ENCODE data around the gene GRM1.

DNA sequence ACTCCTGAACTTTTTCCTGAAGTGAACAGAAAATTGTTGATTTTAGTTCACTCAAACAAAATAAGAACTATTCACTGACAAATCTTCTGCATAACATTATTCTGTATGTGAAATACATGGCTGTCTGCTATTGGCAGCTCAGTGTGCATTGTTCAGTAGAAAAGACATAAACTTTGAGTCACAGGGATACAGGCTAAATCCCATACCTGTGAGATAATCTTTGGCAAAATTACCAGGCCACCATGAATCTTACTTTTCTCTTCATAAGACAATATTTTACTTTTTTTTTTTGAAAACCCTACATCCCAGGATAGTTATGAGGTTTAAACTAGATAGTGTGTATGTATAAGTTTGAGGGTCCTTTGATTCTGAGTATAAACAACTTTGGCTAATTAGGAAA is 224.8 kb downstream of the GRM1 start:
- TF ChIP-seq CEBPB (IDR thresholded peaks at IDR 0.05) = no peak
- no peak for TF ChIP-seq POLR2A (IDR thresholded peaks at IDR 0.05; ENCODE audit: low read length)
- TF ChIP-seq, protein P1, sequence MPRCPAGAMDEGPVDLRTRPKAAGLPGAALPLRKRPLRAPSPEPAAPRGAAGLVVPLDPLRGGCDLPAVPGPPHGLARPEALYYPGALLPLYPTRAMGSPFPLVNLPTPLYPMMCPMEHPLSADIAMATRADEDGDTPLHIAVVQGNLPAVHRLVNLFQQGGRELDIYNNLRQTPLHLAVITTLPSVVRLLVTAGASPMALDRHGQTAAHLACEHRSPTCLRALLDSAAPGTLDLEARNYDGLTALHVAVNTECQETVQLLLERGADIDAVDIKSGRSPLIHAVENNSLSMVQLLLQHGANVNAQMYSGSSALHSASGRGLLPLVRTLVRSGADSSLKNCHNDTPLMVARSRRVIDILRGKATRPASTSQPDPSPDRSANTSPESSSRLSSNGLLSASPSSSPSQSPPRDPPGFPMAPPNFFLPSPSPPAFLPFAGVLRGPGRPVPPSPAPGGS (IDR thresholded peaks at IDR 0.05) = no peak
- no peak for TF ChIP-seq EP300 (IDR thresholded peaks at IDR 0.05)
- TF ChIP-seq, protein P2, sequence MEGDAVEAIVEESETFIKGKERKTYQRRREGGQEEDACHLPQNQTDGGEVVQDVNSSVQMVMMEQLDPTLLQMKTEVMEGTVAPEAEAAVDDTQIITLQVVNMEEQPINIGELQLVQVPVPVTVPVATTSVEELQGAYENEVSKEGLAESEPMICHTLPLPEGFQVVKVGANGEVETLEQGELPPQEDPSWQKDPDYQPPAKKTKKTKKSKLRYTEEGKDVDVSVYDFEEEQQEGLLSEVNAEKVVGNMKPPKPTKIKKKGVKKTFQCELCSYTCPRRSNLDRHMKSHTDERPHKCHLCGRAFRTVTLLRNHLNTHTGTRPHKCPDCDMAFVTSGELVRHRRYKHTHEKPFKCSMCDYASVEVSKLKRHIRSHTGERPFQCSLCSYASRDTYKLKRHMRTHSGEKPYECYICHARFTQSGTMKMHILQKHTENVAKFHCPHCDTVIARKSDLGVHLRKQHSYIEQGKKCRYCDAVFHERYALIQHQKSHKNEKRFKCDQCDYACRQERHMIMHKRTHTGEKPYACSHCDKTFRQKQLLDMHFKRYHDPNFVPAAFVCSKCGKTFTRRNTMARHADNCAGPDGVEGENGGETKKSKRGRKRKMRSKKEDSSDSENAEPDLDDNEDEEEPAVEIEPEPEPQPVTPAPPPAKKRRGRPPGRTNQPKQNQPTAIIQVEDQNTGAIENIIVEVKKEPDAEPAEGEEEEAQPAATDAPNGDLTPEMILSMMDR (IDR thresholded peaks at IDR 0.05) = no peak
- TF ChIP-seq, protein P3, sequence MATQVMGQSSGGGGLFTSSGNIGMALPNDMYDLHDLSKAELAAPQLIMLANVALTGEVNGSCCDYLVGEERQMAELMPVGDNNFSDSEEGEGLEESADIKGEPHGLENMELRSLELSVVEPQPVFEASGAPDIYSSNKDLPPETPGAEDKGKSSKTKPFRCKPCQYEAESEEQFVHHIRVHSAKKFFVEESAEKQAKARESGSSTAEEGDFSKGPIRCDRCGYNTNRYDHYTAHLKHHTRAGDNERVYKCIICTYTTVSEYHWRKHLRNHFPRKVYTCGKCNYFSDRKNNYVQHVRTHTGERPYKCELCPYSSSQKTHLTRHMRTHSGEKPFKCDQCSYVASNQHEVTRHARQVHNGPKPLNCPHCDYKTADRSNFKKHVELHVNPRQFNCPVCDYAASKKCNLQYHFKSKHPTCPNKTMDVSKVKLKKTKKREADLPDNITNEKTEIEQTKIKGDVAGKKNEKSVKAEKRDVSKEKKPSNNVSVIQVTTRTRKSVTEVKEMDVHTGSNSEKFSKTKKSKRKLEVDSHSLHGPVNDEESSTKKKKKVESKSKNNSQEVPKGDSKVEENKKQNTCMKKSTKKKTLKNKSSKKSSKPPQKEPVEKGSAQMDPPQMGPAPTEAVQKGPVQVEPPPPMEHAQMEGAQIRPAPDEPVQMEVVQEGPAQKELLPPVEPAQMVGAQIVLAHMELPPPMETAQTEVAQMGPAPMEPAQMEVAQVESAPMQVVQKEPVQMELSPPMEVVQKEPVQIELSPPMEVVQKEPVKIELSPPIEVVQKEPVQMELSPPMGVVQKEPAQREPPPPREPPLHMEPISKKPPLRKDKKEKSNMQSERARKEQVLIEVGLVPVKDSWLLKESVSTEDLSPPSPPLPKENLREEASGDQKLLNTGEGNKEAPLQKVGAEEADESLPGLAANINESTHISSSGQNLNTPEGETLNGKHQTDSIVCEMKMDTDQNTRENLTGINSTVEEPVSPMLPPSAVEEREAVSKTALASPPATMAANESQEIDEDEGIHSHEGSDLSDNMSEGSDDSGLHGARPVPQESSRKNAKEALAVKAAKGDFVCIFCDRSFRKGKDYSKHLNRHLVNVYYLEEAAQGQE (IDR thresholded peaks at IDR 0.05) = no peak
- no peak for TF ChIP-seq FOSL2 (IDR thresholded peaks at IDR 0.05)
- no peak for TF ChIP-seq FOSL2 (CRISPR knock-in tag; IDR thresholded peaks at IDR 0.05)
- TF ChIP-seq RAD21 (conservative IDR thresholded peaks at IDR 0.05 in 1 of 2, IDR thresholded peaks at IDR 0.05 in 1 of 2) = no peak
- TF ChIP-seq, protein P4, sequence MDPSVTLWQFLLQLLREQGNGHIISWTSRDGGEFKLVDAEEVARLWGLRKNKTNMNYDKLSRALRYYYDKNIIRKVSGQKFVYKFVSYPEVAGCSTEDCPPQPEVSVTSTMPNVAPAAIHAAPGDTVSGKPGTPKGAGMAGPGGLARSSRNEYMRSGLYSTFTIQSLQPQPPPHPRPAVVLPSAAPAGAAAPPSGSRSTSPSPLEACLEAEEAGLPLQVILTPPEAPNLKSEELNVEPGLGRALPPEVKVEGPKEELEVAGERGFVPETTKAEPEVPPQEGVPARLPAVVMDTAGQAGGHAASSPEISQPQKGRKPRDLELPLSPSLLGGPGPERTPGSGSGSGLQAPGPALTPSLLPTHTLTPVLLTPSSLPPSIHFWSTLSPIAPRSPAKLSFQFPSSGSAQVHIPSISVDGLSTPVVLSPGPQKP (IDR thresholded peaks at IDR 0.05; ENCODE audit: low read depth, low read length) = no peak
- TF ChIP-seq, protein P5, sequence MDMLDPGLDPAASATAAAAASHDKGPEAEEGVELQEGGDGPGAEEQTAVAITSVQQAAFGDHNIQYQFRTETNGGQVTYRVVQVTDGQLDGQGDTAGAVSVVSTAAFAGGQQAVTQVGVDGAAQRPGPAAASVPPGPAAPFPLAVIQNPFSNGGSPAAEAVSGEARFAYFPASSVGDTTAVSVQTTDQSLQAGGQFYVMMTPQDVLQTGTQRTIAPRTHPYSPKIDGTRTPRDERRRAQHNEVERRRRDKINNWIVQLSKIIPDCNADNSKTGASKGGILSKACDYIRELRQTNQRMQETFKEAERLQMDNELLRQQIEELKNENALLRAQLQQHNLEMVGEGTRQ (IDR thresholded peaks at IDR 0.05) = no peak
- no peak for TF ChIP-seq EHMT2 (IDR thresholded peaks at IDR 0.05; ENCODE audit: low read depth)
- TF ChIP-seq RARB (CRISPR knock-in tag; IDR thresholded peaks at IDR 0.05) = no peak

Data from A549 (cell line).